NCI-H748 treated with DMSO at 0.1 percent for 48 hours (cell line): ENCODE measurements around the gene STING1.
"Not testable (repeated sequence)": the region's sequence is repeated elsewhere in the genome, so short reads cannot be mapped to it uniquely, and the experiment has no call there.

Experiments
- DNase-seq: peaks from one replicate; lab custom pipeline; 2025; lab: John Stamatoyannopoulos, UW

STING1 gene

DNA sequence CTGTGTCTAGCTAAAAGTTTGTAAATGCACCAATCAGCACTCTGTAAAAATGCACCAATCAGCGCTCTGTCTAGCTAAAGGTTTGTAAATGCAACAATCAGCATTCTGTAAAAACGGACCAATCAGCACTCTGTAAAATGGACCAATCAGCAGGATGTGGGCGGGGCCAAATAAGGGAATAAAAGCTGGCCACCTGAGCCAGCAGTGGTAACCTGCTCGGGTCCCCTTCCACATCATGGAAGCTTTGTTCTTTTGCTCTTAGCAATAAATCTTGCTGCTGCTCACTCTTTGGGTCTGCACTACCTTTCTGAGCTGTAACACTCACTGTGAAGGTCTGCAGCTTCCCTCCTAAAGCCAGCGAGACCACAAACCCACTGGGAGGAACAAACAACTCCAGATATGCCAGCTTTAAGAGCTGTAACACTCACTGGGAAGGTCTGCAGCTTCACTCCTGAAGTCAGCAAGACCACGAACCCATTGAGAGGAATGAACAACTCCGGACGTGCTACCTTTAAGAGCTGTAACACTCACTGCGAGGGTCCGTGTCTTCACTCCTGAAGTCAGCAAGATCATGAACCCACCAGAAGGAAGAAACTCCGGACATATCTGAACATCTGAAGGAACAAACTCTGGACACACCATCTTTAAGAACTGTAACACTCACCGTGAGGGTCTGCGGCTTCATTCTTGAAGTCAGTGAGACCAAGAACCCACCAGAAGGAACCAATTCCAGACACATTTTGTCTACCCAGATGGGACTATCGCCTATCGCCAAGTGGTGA, 20.7 kb upstream of the STING1 start:
- not testable (repeated sequence) for DNase-seq

DNA sequence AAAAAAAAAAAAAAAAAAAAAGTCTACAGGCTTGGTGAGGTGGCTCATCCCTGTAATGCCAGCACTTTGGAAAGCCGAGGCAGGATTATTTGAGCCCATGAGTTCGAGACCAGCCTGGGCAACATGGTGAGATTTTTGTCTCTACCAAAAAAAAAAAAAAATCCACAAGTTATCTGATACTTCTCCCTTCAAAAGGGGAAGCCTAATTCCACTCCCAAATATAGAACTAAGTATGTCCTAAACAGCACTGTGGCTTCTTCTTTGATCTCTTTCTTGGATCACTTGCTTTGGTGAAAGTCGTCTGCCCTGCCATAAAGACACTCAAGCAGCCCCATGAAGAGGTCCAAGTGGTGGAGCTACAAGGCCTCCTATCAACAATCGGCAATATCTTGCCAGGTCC, 18.8 kb upstream of the STING1 start:
- DNase-seq = no peak

DNA sequence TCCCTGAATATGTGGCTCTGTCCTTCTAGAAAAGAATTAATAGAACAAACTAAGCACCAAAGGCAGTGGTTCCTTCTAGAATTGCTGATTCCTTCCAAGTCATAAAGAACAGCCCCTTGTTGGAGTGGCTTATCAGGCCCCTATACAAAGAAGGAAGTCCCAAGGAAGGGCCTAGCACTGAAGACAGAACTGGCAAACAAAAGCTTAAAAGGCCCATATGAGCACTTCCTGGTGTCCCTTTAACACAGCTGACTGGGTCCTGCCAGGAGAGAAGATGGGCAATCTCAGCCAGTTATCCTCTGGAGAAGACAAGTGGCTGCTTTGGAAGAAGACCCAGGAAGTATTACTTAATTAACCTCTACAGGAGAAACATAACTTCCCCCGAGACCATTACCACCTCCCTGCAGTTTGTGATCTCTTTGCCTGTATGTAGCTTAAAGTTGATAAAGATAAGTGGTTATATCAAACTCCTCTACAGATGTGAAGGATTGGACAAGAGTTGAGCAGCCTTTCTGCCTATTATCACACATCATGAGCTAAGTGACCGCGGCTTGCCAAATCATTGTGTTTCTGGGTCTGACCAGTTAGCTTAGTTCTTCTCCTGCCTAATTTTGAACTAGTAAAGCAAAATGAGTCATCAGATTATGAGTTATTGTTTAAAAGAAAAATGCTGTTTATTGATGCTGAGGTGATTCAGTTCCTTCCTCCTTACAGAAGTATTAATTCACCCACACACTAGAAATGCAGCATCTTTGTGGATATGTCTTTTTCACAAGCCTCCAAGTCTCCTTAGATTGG, 13.3 kb upstream of the STING1 start:
- no peak for DNase-seq

GRCh38 chr5:139494832-139495231, 12.3 kb upstream of the STING1 start:
- DNase-seq = no peak

- DNase-seq = no peak
Measured at GRCh38 chr5:139494256-139494655, 11.7 kb upstream of the STING1 start.

DNA sequence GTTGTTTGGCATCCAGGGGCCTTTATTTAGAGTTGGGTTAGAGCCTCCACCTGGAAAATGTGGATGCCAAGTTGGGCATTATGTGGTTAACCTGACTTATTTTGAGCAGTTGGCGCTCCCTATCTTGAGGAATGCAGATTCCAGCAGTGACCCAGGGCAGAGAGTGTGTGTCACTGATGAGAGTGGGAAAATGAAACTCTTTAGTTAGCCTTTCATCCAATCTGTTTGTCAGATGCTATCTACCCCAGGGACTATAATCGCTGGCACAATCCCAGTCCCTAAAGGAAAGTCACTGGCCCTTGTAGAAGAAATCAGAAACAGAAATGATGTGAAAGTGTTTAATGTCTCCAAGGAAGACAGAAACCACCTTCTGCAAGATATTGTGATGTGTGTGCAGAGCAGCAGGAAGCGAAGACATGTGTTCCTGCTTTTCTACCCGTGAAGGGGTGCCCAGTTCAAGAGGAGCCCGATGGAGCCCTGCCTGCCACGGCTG, 10.2 kb upstream of the STING1 start:
- no peak for DNase-seq

- no peak for DNase-seq
Measured at GRCh38 chr5:139488260-139488659, 5.7 kb upstream of the STING1 start.

DNA sequence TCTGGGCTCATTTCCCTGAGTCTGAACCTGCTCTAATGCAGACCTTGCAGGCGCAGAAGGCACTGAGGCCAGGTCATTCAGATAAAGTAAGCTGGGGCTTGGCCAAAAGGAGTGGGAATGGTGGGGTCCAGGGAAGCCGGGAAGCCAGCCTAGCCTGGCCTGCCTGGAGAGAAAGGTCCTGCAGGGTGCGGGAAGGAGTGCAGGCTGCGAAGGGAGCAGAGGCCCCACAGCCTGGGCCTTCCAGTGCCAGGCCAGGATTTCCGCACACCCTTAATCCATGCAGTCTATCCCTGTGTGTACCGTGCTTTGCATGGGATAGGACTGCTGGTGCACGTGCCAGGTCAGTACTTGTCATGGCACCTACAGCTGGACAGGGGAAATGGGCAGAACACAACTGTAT, 3.6 kb upstream of the STING1 start:
- no peak for DNase-seq

- not testable (repeated sequence) for DNase-seq
Measured at GRCh38 chr5:139482890-139483208, 291 bp upstream of the STING1 start.

- DNase-seq = no peak
Measured at GRCh38 chr5:139481580-139482049, 943 bp downstream of the STING1 start.

DNA sequence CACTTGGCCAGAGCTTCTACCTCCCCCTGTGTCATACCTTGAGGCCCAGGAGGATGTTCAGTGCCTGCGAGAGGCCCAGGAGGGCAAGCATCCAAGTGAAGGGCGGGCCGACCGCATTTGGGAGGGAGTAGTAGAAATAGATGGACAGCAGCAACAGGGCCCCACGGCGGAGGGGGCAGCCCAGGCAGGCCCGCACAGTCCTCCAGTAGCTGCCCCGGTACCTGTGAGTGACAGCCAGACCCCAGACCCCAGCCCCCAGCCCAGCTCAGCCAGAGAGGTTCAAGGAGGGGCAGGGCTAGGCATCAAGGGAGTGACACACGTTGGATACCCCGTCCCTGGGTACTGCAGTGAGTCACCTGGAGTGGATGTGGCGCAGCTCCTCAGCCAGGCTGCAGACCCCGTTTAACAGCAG, 1.4 kb downstream of the STING1 start:
- DNase-seq = no peak

DNA sequence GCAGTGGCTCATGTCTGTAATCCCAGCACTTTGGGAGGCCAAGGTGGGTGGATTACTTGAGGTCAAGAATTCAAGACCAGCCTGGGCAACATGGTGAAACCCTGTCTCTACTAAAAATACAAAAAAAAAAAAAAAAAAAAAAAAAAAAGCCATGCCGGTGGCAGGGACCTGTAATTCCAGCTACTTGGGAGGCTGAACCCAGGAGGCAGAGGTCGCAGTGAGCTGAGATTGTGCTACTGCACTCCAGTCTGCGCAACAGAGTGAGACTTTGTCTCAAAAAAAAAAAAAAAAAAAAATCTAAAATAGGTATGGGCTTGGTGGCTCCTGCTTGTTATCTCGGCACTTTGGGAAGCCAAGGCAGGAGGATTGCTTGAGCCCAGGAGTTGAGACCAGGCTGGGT, 2.8 kb downstream of the STING1 start:
- DNase-seq = not testable (repeated sequence)

GRCh38 chr5:139478657-139479423, 3.7 kb downstream of the STING1 start:
- DNase-seq = not testable (repeated sequence)

DNA sequence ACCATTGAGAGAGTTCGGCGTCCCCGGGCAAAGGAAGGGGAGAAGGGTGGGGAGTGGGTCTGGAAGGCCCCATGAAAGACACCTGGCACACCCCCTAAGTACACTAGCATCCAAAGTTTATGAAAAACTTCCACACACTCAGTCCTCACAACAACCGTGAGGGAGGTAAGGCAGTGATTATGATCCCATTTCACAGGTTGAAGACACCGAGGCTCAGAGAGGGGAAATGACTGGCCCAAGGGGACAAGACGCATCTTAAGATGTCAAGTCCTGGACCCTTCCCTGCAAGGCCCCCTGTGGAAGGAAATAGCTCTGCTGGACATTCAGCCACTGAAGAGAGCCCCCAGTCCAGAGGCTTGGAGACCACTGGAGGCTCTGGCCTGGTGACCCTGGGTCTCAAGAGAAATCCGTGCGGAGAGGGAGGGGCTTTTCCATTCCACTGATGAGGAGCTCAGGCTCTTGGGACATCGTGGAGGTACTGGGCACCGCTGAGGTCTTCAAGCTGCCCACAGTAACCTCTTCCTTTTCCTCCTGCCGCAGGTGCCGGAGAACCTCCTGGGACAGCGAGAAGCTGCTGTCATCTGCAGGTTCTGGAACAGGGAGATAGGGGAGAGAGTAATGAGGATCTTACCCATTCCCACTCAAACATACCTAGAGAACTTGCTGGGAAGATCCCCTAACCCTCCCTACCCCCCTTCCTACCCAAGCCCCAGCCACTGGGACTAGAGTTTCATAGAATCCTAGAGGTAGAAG, 6.5 kb downstream of the STING1 start:
- DNase-seq = no peak

DNA sequence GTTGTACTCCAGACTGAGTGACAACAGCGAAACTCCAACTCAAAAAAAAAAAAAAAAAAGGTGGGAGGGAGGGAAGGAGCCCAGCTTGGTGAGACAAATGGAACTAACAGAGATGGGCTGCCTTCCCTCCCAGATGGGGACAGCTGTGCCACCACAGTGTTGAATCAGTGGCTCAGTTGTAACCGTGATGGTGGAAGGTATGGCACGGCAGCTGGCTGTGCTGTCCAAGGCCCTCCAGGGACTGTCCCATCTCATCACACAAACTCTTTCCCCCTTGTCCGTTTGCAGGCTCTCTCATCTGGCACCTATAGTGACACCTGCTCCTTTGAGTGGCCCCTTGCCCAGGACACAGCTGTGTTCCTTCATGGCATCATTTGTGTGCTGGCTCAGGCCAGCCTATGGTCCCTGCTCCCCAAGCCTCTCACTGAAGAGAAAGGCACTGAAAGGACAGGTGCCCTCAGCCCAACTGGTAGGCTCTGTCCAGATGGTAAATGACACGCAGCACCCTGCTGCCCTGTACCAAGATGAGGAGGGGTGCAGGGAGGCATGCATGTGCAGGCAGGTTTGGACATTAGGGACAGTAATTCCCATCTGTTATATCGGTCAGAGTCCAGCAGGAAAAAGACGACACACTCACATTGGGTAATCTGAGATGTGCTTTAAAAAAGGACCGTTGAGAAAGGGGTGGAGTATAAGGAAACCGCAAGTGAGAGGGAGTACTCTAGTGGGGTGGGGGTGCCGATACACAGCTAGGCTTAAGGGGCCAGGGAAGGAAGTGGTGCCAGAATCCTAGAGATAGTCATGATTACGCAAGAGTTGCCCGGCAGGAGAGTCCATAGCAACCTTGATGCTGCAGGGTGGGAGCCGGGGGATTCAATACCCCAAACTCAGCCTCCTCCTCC, 7.4 kb downstream of the STING1 start:
- DNase-seq = no peak

DNA sequence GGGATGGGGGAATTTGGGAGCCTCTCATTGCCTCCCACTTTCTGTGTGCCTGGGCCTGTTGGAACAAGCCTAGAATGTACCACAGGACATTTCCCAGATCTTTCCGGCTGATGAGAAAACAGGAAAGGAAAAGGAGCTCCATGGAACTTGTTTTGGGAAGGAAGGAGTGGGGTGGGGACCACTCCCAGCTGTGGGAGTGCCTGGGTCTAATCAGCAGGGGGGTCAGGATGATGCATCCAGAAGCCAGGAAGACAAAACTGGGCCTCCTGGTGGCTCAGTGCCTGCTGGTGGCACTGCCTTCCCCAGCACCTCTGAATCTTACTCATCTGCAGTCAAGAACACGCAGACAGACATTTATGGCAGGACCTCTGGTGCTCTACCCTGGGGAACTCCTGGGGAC, 9.0 kb downstream of the STING1 start:
- no peak for DNase-seq

DNA sequence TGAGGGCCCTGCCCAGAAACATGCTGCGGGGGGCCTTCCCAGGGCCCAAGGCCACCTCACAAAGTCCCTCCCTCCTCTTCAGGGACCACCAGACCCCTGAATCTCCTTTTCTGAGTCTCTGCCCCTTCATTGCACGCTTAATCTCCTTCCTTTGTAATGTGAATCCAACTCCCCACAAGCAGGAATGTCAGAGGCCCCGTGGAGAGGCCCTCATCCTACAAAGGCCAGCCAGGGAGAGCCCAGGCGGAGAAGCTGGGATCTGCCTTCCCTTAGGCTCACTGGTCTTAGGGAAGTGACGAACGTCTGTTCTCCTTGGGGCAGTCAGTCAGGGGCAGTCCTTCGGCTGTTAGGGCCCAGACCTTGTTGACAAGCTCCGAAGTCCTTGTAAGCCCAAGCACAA, 9.5 kb downstream of the STING1 start:
- no peak for DNase-seq

DNA sequence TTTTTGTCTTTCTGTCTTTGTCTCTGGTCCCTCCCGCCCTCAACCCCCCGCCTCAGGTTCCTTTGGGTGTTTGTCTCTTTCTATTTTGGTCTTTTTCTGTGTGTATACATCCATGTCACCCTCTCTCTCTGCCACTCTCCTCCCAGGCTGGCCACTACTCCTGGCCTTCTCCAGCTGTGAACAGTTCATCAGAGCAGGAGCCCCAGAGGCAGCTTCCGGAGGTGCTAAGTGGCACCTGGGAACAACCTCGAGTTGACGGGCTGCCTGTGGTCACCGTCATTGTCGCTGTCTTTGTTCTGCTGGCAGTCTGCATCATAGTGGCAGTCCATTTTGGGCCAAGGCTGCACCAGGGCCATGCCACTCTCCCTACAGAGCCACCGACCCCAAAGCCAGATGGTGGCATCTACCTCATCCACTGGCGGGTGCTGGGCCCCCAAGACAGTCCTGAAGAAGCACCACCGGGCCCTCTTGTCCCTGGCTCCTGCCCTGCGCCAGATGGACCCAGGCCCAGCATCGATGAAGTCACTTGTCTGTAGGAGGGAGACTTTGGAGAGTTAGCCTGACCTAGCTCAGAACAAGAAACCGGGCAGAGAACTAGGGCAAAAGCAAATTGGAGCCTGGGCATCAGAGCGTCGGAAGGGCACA, 10.1 kb downstream of the STING1 start:
- DNase-seq = no peak

GRCh38 chr5:139470821-139471300, 11.7 kb downstream of the STING1 start, which contains the start of gene SMIM33:
Gene SMIM33 (plus strand): TSS chr5:139471004. CDS start chr5:139471122, 118 bp downstream.
- DNase-seq = no peak

DNA sequence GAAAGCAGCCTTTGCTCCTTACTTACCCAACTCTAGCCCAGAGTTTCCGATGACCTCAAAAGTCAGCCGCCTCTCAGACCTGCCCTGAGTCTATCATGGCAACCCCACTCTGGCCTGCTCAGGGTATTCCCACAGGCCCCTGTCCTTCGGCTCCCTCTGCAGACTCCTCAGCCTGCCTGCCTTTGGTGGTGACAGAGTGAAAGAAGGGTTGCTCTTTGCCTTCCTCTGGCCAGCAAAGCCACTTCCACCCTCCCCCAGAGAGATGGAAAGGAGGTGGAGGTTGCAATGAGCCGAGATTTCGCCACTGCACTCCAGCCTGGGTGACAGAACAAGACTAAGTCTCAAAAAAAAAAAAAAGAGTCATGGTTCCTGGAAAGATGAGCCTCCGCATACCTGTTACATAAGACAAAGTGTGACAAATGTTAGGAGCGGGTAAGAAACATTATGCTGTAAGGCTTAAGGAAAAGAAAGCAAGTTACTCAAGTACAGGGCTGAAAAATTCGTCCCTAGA, 14.1 kb downstream of the STING1 start:
- DNase-seq = no peak
